HG02870 (cell line): ENCODE results near the gene PPP2R2B.

Source experiments
- ATAC-seq: cut with Tn5 transposase; IDR thresholded peaks from one replicate; pipeline ENCODE4 v1.9.1; 2021; ENCODE audit warnings: mild to moderate bottlenecking, moderate library complexity; ENCODE audit not compliant: unreplicated experiment

The PPP2R2B gene

GRCh38 chr5:146828385-146828784, 50.2 kb downstream of the PPP2R2B start:
- no peak for ATAC-seq

GRCh38 chr5:146827901-146828300, 50.7 kb downstream of the PPP2R2B start:
- no peak for ATAC-seq

GRCh38 chr5:146825033-146825432, 53.5 kb downstream of the PPP2R2B start:
- no peak for ATAC-seq

DNA sequence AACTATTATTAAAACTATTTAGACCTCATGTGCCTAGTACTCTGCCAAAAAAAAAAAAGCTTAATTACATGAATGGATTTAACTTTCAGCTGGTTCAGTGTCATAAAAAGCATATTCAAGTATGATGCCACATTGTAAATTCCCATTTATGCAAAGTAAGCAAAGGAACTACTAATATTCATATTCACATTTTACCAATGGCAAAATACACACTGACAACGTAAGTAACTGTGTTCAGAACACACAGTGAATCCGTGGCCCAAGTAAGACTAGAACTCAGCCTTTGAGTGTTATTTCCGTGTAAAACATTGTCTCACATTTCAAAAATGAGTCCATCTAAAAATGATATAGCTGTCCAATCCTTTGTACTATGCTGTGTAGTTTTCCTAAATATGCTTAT, 56.8 kb downstream of the PPP2R2B start:
- no peak for ATAC-seq

GRCh38 chr5:146820987-146821386, 57.6 kb downstream of the PPP2R2B start:
- no peak for ATAC-seq

DNA sequence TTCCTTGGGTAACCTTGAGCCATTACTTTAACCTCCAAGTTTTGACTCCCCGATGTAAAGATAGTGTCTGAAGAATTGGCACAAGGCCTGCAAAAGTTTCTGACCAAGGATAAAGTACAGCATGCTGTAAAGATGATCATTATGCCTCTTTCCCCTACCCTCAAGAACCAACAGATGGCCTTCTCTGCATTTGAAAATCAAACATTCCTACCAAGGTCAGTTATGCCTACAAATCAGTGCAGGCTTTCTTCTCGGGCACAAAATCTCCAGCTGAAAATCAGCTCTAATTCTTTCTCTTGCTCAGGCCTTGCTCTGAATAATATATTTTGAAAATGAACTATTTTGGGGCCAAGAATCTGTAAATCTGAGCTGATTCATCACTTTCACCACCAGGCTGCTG, 59.7 kb downstream of the PPP2R2B start:
- ATAC-seq = no peak

DNA sequence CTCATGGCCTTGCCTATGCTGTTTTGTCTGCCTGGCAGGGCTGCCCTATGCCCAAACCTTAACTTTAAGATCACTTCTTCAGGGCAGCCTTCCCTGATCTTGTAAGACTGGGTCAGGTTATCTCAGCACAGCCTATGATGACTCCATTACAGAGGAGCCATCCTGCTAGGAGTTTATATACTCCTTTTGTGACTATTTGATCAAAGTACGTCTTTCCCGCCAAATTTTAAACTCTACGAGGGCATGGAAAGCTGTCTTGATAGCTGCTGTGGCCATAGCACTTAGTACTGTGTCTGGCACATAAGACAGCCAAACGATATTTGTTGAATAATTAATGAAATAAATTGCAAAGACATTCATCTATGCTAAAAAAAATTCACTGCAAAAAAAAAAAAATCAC, 60.6 kb downstream of the PPP2R2B start:
- ATAC-seq = no peak

DNA sequence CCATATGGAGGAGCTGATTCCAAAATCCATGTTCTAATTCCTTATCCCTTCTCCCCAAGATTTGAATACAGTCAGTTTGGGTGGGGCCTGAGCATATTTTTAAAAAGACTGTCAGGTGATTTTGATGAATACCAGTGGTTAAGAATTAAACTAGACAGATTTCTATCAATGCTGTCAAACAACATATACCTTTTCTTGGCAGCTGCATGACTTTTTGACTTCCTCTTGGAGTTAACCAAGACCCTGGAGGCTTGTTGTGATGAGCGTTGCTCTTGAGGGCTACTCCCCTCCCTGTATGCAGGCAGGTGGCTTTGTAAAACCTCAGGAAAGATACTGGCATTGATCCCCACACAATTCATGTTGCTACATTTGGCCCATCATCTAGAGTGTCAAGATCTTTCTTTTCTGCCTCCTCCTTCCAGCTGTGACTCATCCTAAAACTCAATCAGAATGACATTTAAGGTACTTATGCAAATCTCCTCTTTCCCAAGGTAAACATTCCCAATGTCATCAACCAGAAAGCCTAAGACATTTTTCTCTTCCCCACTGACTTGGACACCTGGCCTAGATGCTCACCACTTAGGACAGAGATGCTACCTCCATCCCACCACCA, 61.7 kb downstream of the PPP2R2B start:
- ATAC-seq = no peak

GRCh38 chr5:146815411-146815810, 63.1 kb downstream of the PPP2R2B start:
- no peak for ATAC-seq

GRCh38 chr5:146813346-146814157, 65.0 kb downstream of the PPP2R2B start:
- ATAC-seq = no peak

DNA sequence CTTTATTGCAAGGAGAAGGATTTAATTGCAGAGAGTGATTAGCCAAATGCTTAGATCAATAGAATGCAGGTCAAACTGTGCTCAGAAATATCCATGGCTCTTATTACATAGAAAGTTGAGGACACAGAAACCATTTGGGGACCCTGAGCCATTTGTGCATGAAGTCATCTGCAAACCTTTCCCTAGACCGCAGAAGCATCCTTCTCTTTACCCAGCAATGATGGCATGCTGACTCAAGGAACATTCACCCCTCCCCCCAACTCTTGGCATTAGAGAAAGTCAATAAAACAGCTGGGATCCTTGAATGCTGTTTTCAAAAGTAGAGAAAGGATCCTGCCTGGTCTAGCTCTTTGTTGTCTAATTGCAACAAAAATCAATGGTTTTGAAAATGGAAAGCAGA, 73.5 kb downstream of the PPP2R2B start:
- no peak for ATAC-seq

DNA sequence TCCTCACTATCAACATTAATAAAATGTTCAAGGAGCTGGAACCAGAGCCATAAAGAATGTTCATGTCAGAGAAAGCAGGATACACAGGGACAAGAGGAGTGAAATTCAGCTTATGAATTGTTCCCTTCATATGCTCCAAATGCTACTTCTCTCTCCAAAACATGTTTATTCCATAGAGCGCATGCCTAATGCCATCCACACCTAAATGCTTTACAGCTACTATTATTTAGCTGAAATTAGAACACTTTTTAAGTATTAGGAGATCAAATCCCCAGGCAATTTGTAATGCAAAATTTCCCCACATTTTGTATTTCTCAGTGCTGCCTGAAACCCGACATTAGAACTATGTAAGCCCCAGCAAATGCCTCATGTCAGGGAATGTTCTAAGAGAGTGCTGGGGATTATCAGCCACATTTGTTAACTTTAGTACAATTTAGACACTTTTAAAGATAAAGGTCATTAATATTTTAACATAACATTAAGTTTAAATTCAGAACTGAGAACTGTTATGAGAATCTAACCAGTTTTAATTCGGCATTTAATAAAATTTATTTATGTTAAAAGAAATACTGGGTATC, 75.5 kb downstream of the PPP2R2B start:
- ATAC-seq = no peak

DNA sequence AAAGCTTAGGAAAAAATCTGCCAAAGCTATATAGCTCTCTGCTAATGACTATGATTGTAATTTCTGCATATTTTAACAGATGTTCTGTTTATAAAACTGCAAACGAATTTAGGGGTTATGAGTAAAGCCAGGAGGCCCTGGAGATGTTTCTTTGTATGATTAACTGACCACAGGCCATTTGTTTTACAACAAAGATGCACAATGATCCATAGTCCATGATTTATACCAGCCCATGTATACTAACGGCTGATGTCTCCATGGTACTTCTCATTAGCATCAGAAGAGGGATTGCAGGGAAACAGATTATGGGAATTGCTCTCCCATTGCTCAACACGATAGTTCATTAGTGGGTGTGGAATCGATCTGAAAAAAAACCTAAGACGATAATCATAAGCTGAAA, 78.9 kb downstream of the PPP2R2B start:
- no peak for ATAC-seq

DNA sequence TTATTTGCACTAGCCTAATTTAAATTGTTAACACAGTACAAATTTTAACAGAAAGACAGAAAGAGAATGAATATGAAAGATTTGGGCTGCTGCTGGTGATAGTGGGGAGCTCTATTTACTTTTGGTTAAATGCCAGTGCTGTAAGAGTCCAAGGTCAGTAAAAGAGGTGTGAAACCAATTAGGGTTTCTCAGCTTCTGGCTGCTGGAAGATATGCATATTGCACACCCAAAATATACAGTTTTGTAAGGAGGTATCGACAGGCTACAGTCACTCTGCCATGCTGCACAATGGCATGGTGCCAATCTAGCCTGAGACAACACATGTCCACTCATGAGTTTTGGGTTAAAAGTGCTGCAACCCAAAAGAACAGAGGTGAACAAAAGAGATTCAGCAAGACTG, 79.3 kb downstream of the PPP2R2B start:
- no peak for ATAC-seq

DNA sequence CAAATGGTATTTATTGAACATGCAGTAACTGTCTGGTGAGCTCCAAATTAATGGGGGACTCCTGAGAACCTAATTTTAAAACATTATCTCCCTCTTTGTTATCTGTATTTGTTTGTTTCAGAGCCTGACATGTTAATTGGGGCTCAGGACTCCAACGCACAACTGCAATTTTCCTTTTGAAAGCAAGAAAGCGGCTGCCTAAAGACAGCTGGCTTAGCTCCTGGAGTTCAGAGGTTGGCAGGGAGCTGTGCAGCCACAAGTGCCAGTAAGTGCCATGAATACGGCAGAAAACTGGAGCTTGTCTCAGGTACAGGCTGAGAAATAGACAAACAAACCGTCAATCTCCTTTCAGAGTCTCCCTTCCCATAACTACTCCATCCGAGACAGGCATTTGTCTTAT, 80.9 kb downstream of the PPP2R2B start:
- ATAC-seq = no peak

DNA sequence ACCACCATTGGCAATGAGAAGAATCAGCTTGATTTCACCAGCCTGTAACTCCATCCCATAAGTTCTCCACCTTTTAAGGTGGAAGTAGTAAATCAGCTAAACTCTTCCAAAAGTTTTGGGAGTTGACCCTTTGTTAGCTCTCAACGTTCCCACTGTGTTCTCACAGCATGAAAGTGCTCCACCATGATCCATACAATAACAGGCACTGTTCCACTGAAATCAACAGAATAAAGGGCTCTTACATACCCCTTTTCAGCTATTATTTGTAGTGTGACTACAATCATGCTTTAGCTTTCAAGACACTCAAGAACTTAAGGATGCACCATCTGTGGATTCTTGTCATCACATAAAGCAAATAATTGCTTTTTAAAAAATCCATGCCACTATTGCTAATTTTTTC, 81.6 kb downstream of the PPP2R2B start:
- ATAC-seq = no peak

- ATAC-seq = no peak
Measured at GRCh38 chr5:146796144-146796543, 82.4 kb downstream of the PPP2R2B start.

DNA sequence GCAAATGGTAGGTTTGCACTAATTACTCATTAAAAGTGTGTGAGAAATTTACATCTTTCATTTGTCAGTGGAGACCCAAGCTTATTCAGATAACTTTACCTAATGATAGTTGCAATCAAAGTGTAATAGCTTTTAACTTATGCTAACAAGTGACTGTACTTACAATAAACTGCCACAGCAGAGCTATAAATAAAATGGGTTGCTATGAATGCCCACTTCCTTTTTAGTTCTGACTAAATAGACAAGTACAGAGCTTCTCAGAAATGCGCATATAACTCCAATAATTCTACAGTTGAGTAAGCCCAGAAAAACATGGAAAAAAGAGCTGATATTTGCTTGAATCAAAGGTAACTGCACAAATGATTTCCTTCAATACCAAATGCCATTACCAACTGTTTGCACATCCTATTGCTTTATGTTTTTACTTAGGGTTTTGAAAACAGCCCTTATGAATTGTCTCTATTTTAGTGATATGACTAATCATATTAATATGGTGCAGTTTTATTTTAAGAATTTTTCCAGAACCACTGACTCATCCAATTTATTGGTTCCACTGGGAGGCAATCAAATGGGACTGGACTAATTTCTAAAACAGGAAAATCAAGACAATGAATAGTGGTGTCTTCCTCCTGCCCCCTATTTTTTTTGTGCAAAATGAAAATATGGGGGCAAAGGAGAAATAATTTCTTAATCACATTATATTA, 84.1 kb downstream of the PPP2R2B start:
- ATAC-seq = no peak

- no peak for ATAC-seq
Measured at GRCh38 chr5:146793709-146794108, 84.8 kb downstream of the PPP2R2B start.

GRCh38 chr5:146791471-146791870, 87.1 kb downstream of the PPP2R2B start:
- ATAC-seq = no peak
